PC-9 (cell line): ENCODE data around the gene CTIF.

Experiments
- CTCF ChIP-seq: fragments of 200-600 bp; sonication (generic); conservative IDR thresholded peaks from 2 replicates; pipeline ENCODE4 v1.6.1; 2017; ENCODE audit warnings: mixed run types, antibody characterized with exemption, mild to moderate bottlenecking, moderate library complexity
- EZH2 ChIP-seq: fragments of 200-600 bp; sonication (generic); IDR thresholded peaks from 2 replicates; pipeline ENCODE4 v1.8.0; 2017; ENCODE audit warnings: antibody characterized with exemption, low read depth

- TF ChIP-seq CTCF, result no peak
- TF ChIP-seq EZH2, result no peak
Observed at GRCh38 chr18:48908916-48909315, 370.1 kb downstream of the CTIF start.
